IMR-90 (cell line): Measurements from ENCODE around the gene CSGALNACT2. TPM values are rescaled to one million over a fixed set of nuclear protein-coding genes. Genes with fewer than 3 reads are reported as not detected.

Experiments
- ATAC-seq: fragments of 200-7000 bp; cut with Tn5 transposase; 2 replicates; pipeline ENCODE4 v1.9.1; 2020; ENCODE audit warnings: low read depth, mild to moderate bottlenecking, moderate library complexity
- BruUV-seq: library from RNA; stranded (reverse); fragments of 400-500 nt; replicated peaks from 2 replicates; lab custom pipeline; 2021; lab: Mats Ljungman, UMichigan
- CTCF ChIA-PET: fragments of 300-600 bp; formaldehyde crosslinking; extraction: SDS; loops from one replicate; lab custom pipeline; 2021; ENCODE audit warnings: antibody characterized with exemption; lab: Yijun Ruan, JAX
- POLR2A ChIA-PET: fragments of 300-600 bp; sonication (Branson Sonifier 250); formaldehyde crosslinking; loops from one replicate; lab custom pipeline; 2022; ENCODE audit warnings: antibody characterized with exemption; ENCODE audit not compliant: unreplicated experiment; lab: Charles Lee
- DNase-seq: peaks from one replicate; pipeline ENCODE4 v3.0.0; 2013
- H2AFZ ChIP-seq: replicated peaks from 2 replicates; pipeline ENCODE3; 2013; ENCODE audit warnings: low read length, mild to moderate bottlenecking; ENCODE audit not compliant: poor library complexity
- H2AK5ac ChIP-seq: 2 replicates; pipeline ENCODE4 v1.6.1; 2013; ENCODE audit warnings: low read depth, low read length, inconsistent platforms
- H2AK9ac ChIP-seq: replicated peaks from 2 replicates; pipeline ENCODE3; 2013; ENCODE audit warnings: mild to moderate bottlenecking, low read depth, low read length, moderate library complexity; ENCODE audit not compliant: poor library complexity
- H2BK120ac ChIP-seq: 2 replicates; pipeline ENCODE4 v1.6.1; 2013; ENCODE audit warnings: low read depth, low read length, inconsistent platforms
- H2BK15ac ChIP-seq: 3 replicates; pipeline ENCODE4 v1.6.1; 2013; ENCODE audit warnings: low read depth, low read length, inconsistent platforms
- H2BK20ac ChIP-seq: 2 replicates; pipeline ENCODE4 v1.6.1; 2013; ENCODE audit warnings: low read depth, mild to moderate bottlenecking, inconsistent platforms, low read length, moderate library complexity
- H2BK5ac ChIP-seq: 2 replicates; pipeline ENCODE4 v1.6.1; 2013; ENCODE audit warnings: mild to moderate bottlenecking, low read depth, low read length, inconsistent platforms; ENCODE audit not compliant: poor library complexity, severe bottlenecking
- H3K14ac ChIP-seq: replicated peaks from 2 replicates; pipeline ENCODE4 v1.6.1; 2013; ENCODE audit warnings: low read depth, low read length, inconsistent platforms
- H3K18ac ChIP-seq: 2 replicates; pipeline ENCODE4 v1.6.1; 2013; ENCODE audit warnings: low read depth, low read length, control low read depth
- H3K23ac ChIP-seq: 2 replicates; pipeline ENCODE4 v1.6.1; 2013; ENCODE audit warnings: low read depth, low read length, inconsistent platforms
- H3K27ac ChIP-seq: 2 replicates; pipeline ENCODE4 v1.5.1; 2013; ENCODE audit warnings: mild to moderate bottlenecking, control low read depth, low read length; ENCODE audit not compliant: insufficient read depth
- H3K27me3 ChIP-seq: 2 replicates; pipeline ENCODE4 v1.6.1; 2013; ENCODE audit warnings: low read length; ENCODE audit not compliant: control insufficient read depth, insufficient read depth
- H3K36me3 ChIP-seq: 2 replicates; pipeline ENCODE4 v1.6.1; 2013; ENCODE audit warnings: low read length, mixed read lengths; ENCODE audit not compliant: control insufficient read depth, insufficient read depth
- H3K4ac ChIP-seq: 2 replicates; pipeline ENCODE4 v1.6.1; 2013; ENCODE audit warnings: low read depth, low read length, inconsistent platforms
- H3K4me1 ChIP-seq: 2 replicates; pipeline ENCODE4 v1.6.1; 2013; ENCODE audit warnings: low read length, mixed read lengths; ENCODE audit not compliant: control insufficient read depth, insufficient read depth
- H3K4me2 ChIP-seq: 2 replicates; pipeline ENCODE4 v1.6.1; 2013; ENCODE audit warnings: low read depth, mild to moderate bottlenecking, control low read depth, low read length, moderate library complexity
- H3K4me3 ChIP-seq: 2 replicates; pipeline ENCODE4 v1.5.1; 2013; ENCODE audit warnings: low read depth, mild to moderate bottlenecking, control low read depth, low read length, moderate library complexity; ENCODE audit not compliant: insufficient read depth
- H3K56ac ChIP-seq: 2 replicates; pipeline ENCODE4 v1.6.1; 2013; ENCODE audit warnings: low read length, inconsistent platforms; ENCODE audit not compliant: insufficient read depth; ENCODE audit errors: extremely low read depth
- H3K79me1 ChIP-seq, 2 experiments: 2 replicates each; pipeline ENCODE4 v1.6.1; 2013; ENCODE audit warnings: low read length in 2 of 2, inconsistent platforms in 1 of 2, low read depth in 1 of 2
- H3K9ac ChIP-seq: 2 replicates; pipeline ENCODE4 v1.6.1; 2013; ENCODE audit warnings: low read depth, low read length, control low read depth
- H3K9me1 ChIP-seq: 2 replicates; pipeline ENCODE4 v1.6.1; 2013; ENCODE audit warnings: low read length, inconsistent platforms; ENCODE audit not compliant: insufficient read depth
- H3K9me3 ChIP-seq: 2 replicates; pipeline ENCODE4 v1.6.1; 2013; ENCODE audit warnings: low read length; ENCODE audit not compliant: control insufficient read depth, insufficient read depth
- H4K20me1 ChIP-seq: 2 replicates; pipeline ENCODE4 v1.6.1; 2013; ENCODE audit warnings: low read length, inconsistent platforms; ENCODE audit not compliant: insufficient read depth
- H4K5ac ChIP-seq: 2 replicates; pipeline ENCODE4 v1.6.1; 2013; ENCODE audit warnings: mild to moderate bottlenecking, low read depth, low read length, control low read depth
- H4K8ac ChIP-seq, 2 experiments: 2 replicates each; pipeline ENCODE4 v1.6.1; 2013; ENCODE audit warnings: low read depth in 2 of 2, low read length in 2 of 2, control low read depth in 1 of 2, inconsistent platforms in 1 of 2
- H4K91ac ChIP-seq: 2 replicates; pipeline ENCODE4 v1.6.1; 2013; ENCODE audit warnings: low read depth, low read length, inconsistent platforms; ENCODE audit not compliant: insufficient read depth
- BHLHE40 ChIP-seq: fragments of 150-350 bp; IDR thresholded peaks from 2 replicates; pipeline ENCODE4 v1.6.1; 2016; ENCODE audit warnings: mild to moderate bottlenecking, low read depth, low read length
- CHD1 ChIP-seq: IDR thresholded peaks from 2 replicates; pipeline ENCODE4 v1.6.1; 2012; ENCODE audit warnings: low read depth, low read length, improper control_type of control experiment
- CTCF ChIP-seq: conservative IDR thresholded peaks from 2 replicates; pipeline ENCODE4 v1.5.1; 2012; ENCODE audit warnings: mild to moderate bottlenecking, low read depth, low read length, improper control_type of control experiment
- FOS ChIP-seq: fragments of 150-350 bp; IDR thresholded peaks from 2 replicates; pipeline ENCODE4 v1.6.1; 2016; ENCODE audit warnings: low read depth, low read length
- MAFK ChIP-seq: IDR thresholded peaks from 2 replicates; pipeline ENCODE4 v1.6.1; 2012; ENCODE audit warnings: low read depth, low read length, improper control_type of control experiment
- NFE2L2 ChIP-seq: fragments of 150-350 bp; IDR thresholded peaks from 2 replicates; pipeline ENCODE4 v1.6.1; 2016; ENCODE audit warnings: low read depth, mild to moderate bottlenecking, low read length
- RAD21 ChIP-seq: IDR thresholded peaks from 2 replicates; pipeline ENCODE4 v1.6.1; 2012; ENCODE audit warnings: low read length, improper control_type of control experiment
- RCOR1 ChIP-seq: IDR thresholded peaks from 2 replicates; pipeline ENCODE4 v1.6.1; 2012; ENCODE audit warnings: mild to moderate bottlenecking, low read length, improper control_type of control experiment; ENCODE audit not compliant: insufficient replicate concordance
- RFX5 ChIP-seq: IDR thresholded peaks from 2 replicates; pipeline ENCODE4 v1.8.0; 2012; ENCODE audit warnings: low read depth, mild to moderate bottlenecking, low read length, moderate library complexity
- SMC3 ChIP-seq: fragments of 150-350 bp; IDR thresholded peaks from 2 replicates; pipeline ENCODE4 v1.6.1; 2016; ENCODE audit warnings: low read depth, mild to moderate bottlenecking, antibody characterized with exemption, low read length, moderate library complexity
- USF2 ChIP-seq: fragments of 150-350 bp; IDR thresholded peaks from 2 replicates; pipeline ENCODE4 v1.6.1; 2017; ENCODE audit warnings: mild to moderate bottlenecking, antibody characterized with exemption, low read length, low read depth
- WGBS, 2 experiments: methylation state at CpG; one replicate each; pipeline versions ENCODE4 v1.1.5 to v1.1.7; 2013; ENCODE audit warnings: missing lambda C conversion rate in 2 of 2; ENCODE audit not compliant: insufficient read length in 1 of 2; ENCODE audit errors: extremely low coverage in 2 of 2; 5-methylcytosine and 5-hydroxymethylcytosine counted together
- dilution Hi-C: fragments of 300-500 bp; cut with HindIII; formaldehyde crosslinking; loops from one replicate; pipeline ENCODE4 v1.14.3; 2018; ENCODE audit warnings: low sequenced_read_pairs; ENCODE audit not compliant: unreplicated experiment
- in situ Hi-C: fragments of 300-500 bp; cut with MboI; formaldehyde crosslinking; loops from 3 replicates; pipeline ENCODE4 v1.14.3; 2019; ENCODE audit warnings: low sequenced_read_pairs, inconsistent platforms, mixed read lengths
- intact Hi-C: fragments of 100-400 bp; cut with micrococcal nuclease; formaldehyde crosslinking; loops from 2 replicates; pipeline ENCODE4 v1.10.0; 2022
- polyA plus RNA-seq, 3 experiments: library from polyadenylated mRNA; depleted of rRNA; stranded (reverse); fragments of >200 nt; gene quantifications; 2 replicates each; pipeline ENCODE4 v1.2.3, GENCODE V29; 2012; ENCODE audit warnings: low replicate concordance in 1 of 3
- total RNA-seq: library from RNA; depleted of rRNA; stranded (reverse); fragments of >200 nt; gene quantifications from 2 replicates; pipeline ENCODE4 v1.2.3, GENCODE V29; 2012

CSGALNACT2 gene
- total and polyA plus RNA-seq, 2 of the 4 experiments (the other 2 are of a cell fraction), result 6.5 to 13.1 TPM

GRCh38 chr10:43231523-43232078 lies 93.4 kb downstream of the CSGALNACT2 start:
- Histone ChIP-seq H3K4me1 (no peaks in the 10 kb centered on the region), H2BK20ac (no peak overlapping the region), H3K4me3 (no peak overlapping the region), H3K4me2 (no peak overlapping the region), H3K14ac (no peak overlapping the region), H4K5ac (no peak overlapping the region), H3K27me3 (peaks cover 64% of the 10 kb centered on the region), H3K27ac (no peak overlapping the region), H3K9ac (no peak overlapping the region), H3K18ac (no peak overlapping the region), H3K56ac (no peak overlapping the region), H2AK5ac (no peak overlapping the region), H2BK5ac (no peak overlapping the region), H4K8ac (no peak overlapping the region), H2BK120ac (no peak overlapping the region), H3K9me3 (no peaks in the 10 kb centered on the region), H3K23ac (no peak overlapping the region), H3K79me1 (no peaks in the 10 kb centered on the region), H4K20me1 (no peaks in the 10 kb centered on the region), H2AFZ (no peak overlapping the region), H3K4ac (no peak overlapping the region), H3K9me1 (no peaks in the 10 kb centered on the region), H2BK15ac (no peak overlapping the region), H3K36me3 (no peaks in the 10 kb centered on the region), H4K91ac (no peak overlapping the region), H2AK9ac (peak overlapping the region; percentile 55)
- WGBS, 2 experiments, result 20% methylated on average over 1 of the region's 6 CpGs; no CpG with 5 or more reads in 1 of the 2 experiments
- intact Hi-C loops, result no loop called here
- BruUV-seq, result no TSS peak
- ChIA-PET CTCF (no interaction called here), POLR2A (no interaction called here)
- TF ChIP-seq CHD1 (no peak), BHLHE40 (no peak), RCOR1 (no peak), RFX5 (no peak), FOS (no peak), MAFK (no peak), CTCF (no peak), SMC3 (no peak), NFE2L2 (no peak), RAD21 (no peak), USF2 (no peak)
- ATAC-seq, result no peak
- dilution Hi-C loops, result no loop called here
- in situ Hi-C loops, result no loop called here
- no peak for DNase-seq
